IMR-90 (cell line): ENCODE results near the gene FAM118A.

Experiments
- BHLHE40 ChIP-seq: fragments of 150-350 bp; IDR thresholded peaks from 2 replicates; pipeline ENCODE4 v1.6.1; 2016; ENCODE audit warnings: mild to moderate bottlenecking, low read depth, low read length
- CEBPB ChIP-seq: IDR thresholded peaks from 2 replicates; pipeline ENCODE4 v1.6.1; 2012; ENCODE audit warnings: low read depth, low read length, improper control_type of control experiment
- CTCF ChIP-seq: conservative IDR thresholded peaks from 2 replicates; pipeline ENCODE4 v1.5.1; 2012; ENCODE audit warnings: mild to moderate bottlenecking, low read depth, low read length, improper control_type of control experiment
- MAFK ChIP-seq: IDR thresholded peaks from 2 replicates; pipeline ENCODE4 v1.6.1; 2012; ENCODE audit warnings: low read depth, low read length, improper control_type of control experiment
- MAZ ChIP-seq: IDR thresholded peaks from 2 replicates; pipeline ENCODE4 v1.6.1; 2012; ENCODE audit warnings: low read depth, mild to moderate bottlenecking, low read length, improper control_type of control experiment, moderate library complexity, borderline replicate concordance
- MXI1 ChIP-seq: IDR thresholded peaks from 2 replicates; pipeline ENCODE4 v1.6.1; 2012; ENCODE audit warnings: low read depth, mild to moderate bottlenecking, low read length, moderate library complexity, borderline replicate concordance
- POLR2A ChIP-seq: IDR thresholded peaks from 2 replicates; pipeline ENCODE4 v1.6.1; 2012; ENCODE audit warnings: mild to moderate bottlenecking, low read depth, low read length
- RAD21 ChIP-seq: IDR thresholded peaks from 2 replicates; pipeline ENCODE4 v1.6.1; 2012; ENCODE audit warnings: low read length, improper control_type of control experiment
- RCOR1 ChIP-seq: IDR thresholded peaks from 2 replicates; pipeline ENCODE4 v1.6.1; 2012; ENCODE audit warnings: mild to moderate bottlenecking, low read length, improper control_type of control experiment; ENCODE audit not compliant: insufficient replicate concordance
- TF ChIP-seq, protein P1 (sequence below): fragments of 150-350 bp; IDR thresholded peaks from 2 replicates; pipeline ENCODE4 v1.6.1; 2017; ENCODE audit warnings: mild to moderate bottlenecking, antibody characterized with exemption, low read length, low read depth
- TF ChIP-seq, protein P2 (sequence below): fragments of 150-350 bp; IDR thresholded peaks from 2 replicates; pipeline ENCODE4 v1.6.1; 2016; ENCODE audit warnings: low read depth, mild to moderate bottlenecking, low read length, moderate library complexity, borderline replicate concordance

GRCh38 chr22:45272498-45272897, 37.2 kb upstream of the FAM118A start:
- TF ChIP-seq CTCF (no peak), BHLHE40 (no peak), CEBPB (no peak), POLR2A (no peak), MAFK (no peak), RAD21 (no peak), RCOR1 (no peak), MXI1 (no peak), MAZ (no peak)
- TF ChIP-seq, protein P1, sequence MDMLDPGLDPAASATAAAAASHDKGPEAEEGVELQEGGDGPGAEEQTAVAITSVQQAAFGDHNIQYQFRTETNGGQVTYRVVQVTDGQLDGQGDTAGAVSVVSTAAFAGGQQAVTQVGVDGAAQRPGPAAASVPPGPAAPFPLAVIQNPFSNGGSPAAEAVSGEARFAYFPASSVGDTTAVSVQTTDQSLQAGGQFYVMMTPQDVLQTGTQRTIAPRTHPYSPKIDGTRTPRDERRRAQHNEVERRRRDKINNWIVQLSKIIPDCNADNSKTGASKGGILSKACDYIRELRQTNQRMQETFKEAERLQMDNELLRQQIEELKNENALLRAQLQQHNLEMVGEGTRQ, result no peak
- TF ChIP-seq, protein P2, sequence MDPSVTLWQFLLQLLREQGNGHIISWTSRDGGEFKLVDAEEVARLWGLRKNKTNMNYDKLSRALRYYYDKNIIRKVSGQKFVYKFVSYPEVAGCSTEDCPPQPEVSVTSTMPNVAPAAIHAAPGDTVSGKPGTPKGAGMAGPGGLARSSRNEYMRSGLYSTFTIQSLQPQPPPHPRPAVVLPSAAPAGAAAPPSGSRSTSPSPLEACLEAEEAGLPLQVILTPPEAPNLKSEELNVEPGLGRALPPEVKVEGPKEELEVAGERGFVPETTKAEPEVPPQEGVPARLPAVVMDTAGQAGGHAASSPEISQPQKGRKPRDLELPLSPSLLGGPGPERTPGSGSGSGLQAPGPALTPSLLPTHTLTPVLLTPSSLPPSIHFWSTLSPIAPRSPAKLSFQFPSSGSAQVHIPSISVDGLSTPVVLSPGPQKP, result no peak
